SK-N-SH treated with all-trans-retinoic acid at 6 μM for 48 hours (cell line): Measurements from ENCODE around the gene PCDH9.

ENCODE experiments used
- BACH2 ChIP-seq: fragments of 250-450 bp; sonication (Bioruptor Pico); IDR thresholded peaks from 2 replicates; pipeline ENCODE4 v1.9.0; 2021; ENCODE audit warnings: mild to moderate bottlenecking, borderline replicate concordance
- CREB5 ChIP-seq: fragments of 250-450 bp; sonication (Bioruptor Pico); IDR thresholded peaks from 2 replicates; pipeline ENCODE4 v1.5.1; 2020; ENCODE audit warnings: low read depth, mild to moderate bottlenecking, moderate library complexity
- ESRRG ChIP-seq: fragments of 250-450 bp; sonication (Bioruptor Pico); IDR thresholded peaks from 2 replicates; pipeline ENCODE4 v1.6.1; 2021; ENCODE audit warnings: mild to moderate bottlenecking
- ISL1 ChIP-seq: fragments of 250-450 bp; sonication (Bioruptor Pico); IDR thresholded peaks from 2 replicates; pipeline ENCODE4 v2.1.2; 2022; ENCODE audit warnings: mild to moderate bottlenecking, moderate library complexity
- OSR1 ChIP-seq: fragments of 250-450 bp; sonication (Bioruptor Pico); IDR thresholded peaks from 2 replicates; pipeline ENCODE4 v1.8.0; 2022; ENCODE audit warnings: moderate library complexity, mild to moderate bottlenecking, inconsistent platforms
- PATZ1 ChIP-seq: fragments of 250-450 bp; sonication (Bioruptor Pico); IDR thresholded peaks from 2 replicates; pipeline ENCODE4 v1.8.0; 2020; ENCODE audit warnings: mild to moderate bottlenecking, moderate library complexity, borderline replicate concordance
- POU6F1 ChIP-seq: fragments of 250-450 bp; sonication (Bioruptor Pico); IDR thresholded peaks from 2 replicates; pipeline ENCODE4 v1.8.0; 2021; ENCODE audit warnings: low read depth, mild to moderate bottlenecking, moderate library complexity, borderline replicate concordance
- PPARA ChIP-seq: fragments of 250-450 bp; sonication (Bioruptor Pico); IDR thresholded peaks from 2 replicates; pipeline ENCODE4 v1.5.0; 2020; ENCODE audit warnings: mild to moderate bottlenecking, borderline replicate concordance
- TCF4 ChIP-seq: fragments of 250-450 bp; sonication (Bioruptor Pico); IDR thresholded peaks from 2 replicates; pipeline ENCODE4 v1.8.0; 2021; ENCODE audit warnings: mild to moderate bottlenecking, moderate library complexity, borderline replicate concordance
- ZC3H10 ChIP-seq: fragments of 250-450 bp; sonication (Bioruptor Pico); IDR thresholded peaks from 2 replicates; pipeline ENCODE4 v1.5.1; 2021; ENCODE audit warnings: mild to moderate bottlenecking, moderate library complexity
- ZFP3 ChIP-seq: fragments of 250-450 bp; sonication (Bioruptor Pico); IDR thresholded peaks from 2 replicates; pipeline ENCODE4 v1.5.0; 2020; ENCODE audit warnings: mild to moderate bottlenecking, moderate library complexity
- ZFP30 ChIP-seq: fragments of 450-650 bp; formaldehyde crosslinking; IDR thresholded peaks from 2 replicates; pipeline ENCODE4 v1.5.0; 2022; ENCODE audit warnings: mild to moderate bottlenecking, moderate library complexity
- ZNF565 ChIP-seq: fragments of 450-650 bp; formaldehyde crosslinking; conservative IDR thresholded peaks from 2 replicates; pipeline ENCODE4 v1.5.0; 2020; ENCODE audit warnings: low read depth, mild to moderate bottlenecking, moderate library complexity
- ZNF70 ChIP-seq: fragments of 450-650 bp; formaldehyde crosslinking; IDR thresholded peaks from 2 replicates; pipeline ENCODE4 v1.5.0; 2020; ENCODE audit warnings: mild to moderate bottlenecking, moderate library complexity

GRCh38 chr13:66612983-66613382, 617.2 kb downstream of the PCDH9 start:
- no peak for TF ChIP-seq ZC3H10 (CRISPR knock-in tag)
- TF ChIP-seq ZFP30 (CRISPR knock-in tag) = no peak
- TF ChIP-seq CREB5 (CRISPR knock-in tag) = no peak
- no peak for TF ChIP-seq PATZ1 (CRISPR knock-in tag)
- no peak for TF ChIP-seq ISL1 (CRISPR knock-in tag)
- no peak for TF ChIP-seq TCF4 (CRISPR knock-in tag)
- TF ChIP-seq ZNF565 = no peak
- no peak for TF ChIP-seq POU6F1 (CRISPR knock-in tag)
- TF ChIP-seq PPARA (CRISPR knock-in tag) = no peak
- TF ChIP-seq ESRRG (CRISPR knock-in tag) = no peak
- TF ChIP-seq ZFP3 (CRISPR knock-in tag) = no peak
- TF ChIP-seq BACH2 (CRISPR knock-in tag) = no peak
- no peak for TF ChIP-seq OSR1
- TF ChIP-seq ZNF70 = no peak
